Measurements from ENCODE around the gene KCNG2. TPM values are rescaled to one million over a fixed set of nuclear protein-coding genes. Genes with fewer than 3 reads are reported as not detected.

Gene KCNG2
- total RNA-seq, 4 donors from 2014 or later, result 1.7 TPM; not detected in 3

GRCh38 chr18:79803611-79804051 lies 5.9 kb downstream of the KCNG2 start:
- DNase-seq (ENCODE audit: extremely low spot score), result no peak
- Histone ChIP-seq H3K4me3 (no peak overlapping the region), H3K9me3 (no peaks in the 10 kb centered on the region), H3K27ac (replicated peaks in 1 of 4) (no peak overlapping the region), H3K4me1 (peaks cover 5 to 8% (median 8%) of the 10 kb centered on the region in 4 donors), H3K36me3 (no peaks in the 10 kb centered on the region), H3K27me3 (peaks cover 0 to 42% (median 19%) of the 10 kb centered on the region in 4 donors)
- 90% methylated on average over 14 of the region's 14 CpGs for WGBS
- intact Hi-C loops (cut with DNase I), result no loop called here
- TF ChIP-seq POLR2AphosphoS5 (IDR thresholded peaks at IDR 0.05) (no peak), CTCF (IDR thresholded peaks at IDR 0.05) (no peak), EP300 (IDR thresholded peaks at IDR 0.05) (no peak), POLR2A (IDR thresholded peaks at IDR 0.05; ENCODE audit: low read depth) (no peak)

GRCh38 chr18:79804130-79804787 lies 6.5 kb downstream of the KCNG2 start:
- 84% methylated on average over 6 of the region's 15 CpGs for WGBS
- Histone ChIP-seq H3K4me3 (no peak overlapping the region), H3K9me3 (no peaks in the 10 kb centered on the region), H3K4me1 (peaks cover 0 to 2% (median 1%) of the 10 kb centered on the region in 4 donors), H3K36me3 (no peaks in the 10 kb centered on the region), H3K27ac (replicated peaks in 1 of 4) (no peak overlapping the region), H3K27me3 (peaks cover 0 to 35% (median 13%) of the 10 kb centered on the region in 4 donors)
- DNase-seq (ENCODE audit: extremely low spot score), result no peak
- no peak for TF ChIP-seq POLR2A (IDR thresholded peaks at IDR 0.05; ENCODE audit: low read depth)
- TF ChIP-seq CTCF (IDR thresholded peaks at IDR 0.05), result no peak
- no peak for TF ChIP-seq POLR2AphosphoS5 (IDR thresholded peaks at IDR 0.05)
- no peak for TF ChIP-seq EP300 (IDR thresholded peaks at IDR 0.05)
- intact Hi-C loops (cut with DNase I), result no loop called here

- Histone ChIP-seq H3K27me3 (peaks cover 0 to 31% (median 2%) of the 10 kb centered on the region in 4 donors), H3K36me3 (no peaks in the 10 kb centered on the region), H3K4me3 (no peak overlapping the region), H3K4me1 (no peaks in the 10 kb centered on the region), H3K9me3 (no peaks in the 10 kb centered on the region), H3K27ac (replicated peaks in 1 of 4) (no peak overlapping the region)
- TF ChIP-seq EP300 (IDR thresholded peaks at IDR 0.05) (no peak), POLR2A (IDR thresholded peaks at IDR 0.05; ENCODE audit: low read depth) (no peak), POLR2AphosphoS5 (IDR thresholded peaks at IDR 0.05) (no peak), CTCF (IDR thresholded peaks at IDR 0.05) (no peak)
- 81% methylated on average over 18 of the region's 18 CpGs for WGBS
- intact Hi-C loops (cut with DNase I), result no loop called here
- DNase-seq (ENCODE audit: extremely low spot score), result no peak
Observed at GRCh38 chr18:79805211-79805887, 7.6 kb downstream of the KCNG2 start.

GRCh38 chr18:79805926-79806487 lies 8.3 kb downstream of the KCNG2 start:
- DNase-seq (ENCODE audit: extremely low spot score), result no peak
- WGBS, result 81% methylated on average over 7 of the region's 16 CpGs
- Histone ChIP-seq H3K9me3 (peaks cover 0 to 2% (median 0%) of the 10 kb centered on the region in 4 donors), H3K4me3 (no peak overlapping the region), H3K27ac (replicated peaks in 1 of 4) (no peak overlapping the region), H3K4me1 (no peaks in the 10 kb centered on the region), H3K27me3 (peaks cover 0 to 27% (median 0%) of the 10 kb centered on the region in 4 donors), H3K36me3 (no peaks in the 10 kb centered on the region)
- TF ChIP-seq EP300 (IDR thresholded peaks at IDR 0.05), result no peak
- TF ChIP-seq POLR2A (IDR thresholded peaks at IDR 0.05; ENCODE audit: low read depth), result no peak
- TF ChIP-seq CTCF (IDR thresholded peaks at IDR 0.05), result no peak
- no peak for TF ChIP-seq POLR2AphosphoS5 (IDR thresholded peaks at IDR 0.05)
- intact Hi-C loops (cut with DNase I), result no loop called here
